NK-92 (cell line): ENCODE results near the gene CTNNA1.
"Not testable (repeated sequence)": the region's sequence is repeated elsewhere in the genome, so short reads cannot be mapped to it uniquely, and the experiment has no call there.

ENCODE experiments used
- DNase-seq: peaks from one replicate; lab custom pipeline; 2025; ENCODE audit not compliant: unreplicated experiment; lab: John Stamatoyannopoulos, UW

Gene CTNNA1

GRCh38 chr5:138884554-138884953 lies 131.3 kb downstream of the CTNNA1 start:
- DNase-seq = no peak

DNA sequence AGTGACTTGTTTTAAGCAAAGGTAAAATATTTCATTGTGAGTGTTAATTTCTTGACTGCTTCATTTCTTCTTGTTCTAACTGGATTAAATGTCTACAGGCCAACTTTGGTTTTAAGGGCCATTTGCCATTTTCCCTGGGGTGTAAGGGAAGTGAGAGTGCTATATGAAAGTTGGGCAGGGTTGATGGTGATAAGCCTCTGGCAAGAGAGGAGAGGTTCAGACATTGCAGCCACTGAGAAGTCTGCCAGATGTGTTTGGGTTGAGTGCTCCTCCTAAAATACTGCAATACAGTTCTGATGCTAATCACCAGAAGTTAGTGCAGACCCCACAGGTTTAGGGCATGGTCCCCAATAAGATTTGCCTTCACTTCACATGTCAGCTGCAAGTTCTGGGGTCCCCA lies 136.8 kb downstream of the CTNNA1 start:
- DNase-seq = no peak

DNA sequence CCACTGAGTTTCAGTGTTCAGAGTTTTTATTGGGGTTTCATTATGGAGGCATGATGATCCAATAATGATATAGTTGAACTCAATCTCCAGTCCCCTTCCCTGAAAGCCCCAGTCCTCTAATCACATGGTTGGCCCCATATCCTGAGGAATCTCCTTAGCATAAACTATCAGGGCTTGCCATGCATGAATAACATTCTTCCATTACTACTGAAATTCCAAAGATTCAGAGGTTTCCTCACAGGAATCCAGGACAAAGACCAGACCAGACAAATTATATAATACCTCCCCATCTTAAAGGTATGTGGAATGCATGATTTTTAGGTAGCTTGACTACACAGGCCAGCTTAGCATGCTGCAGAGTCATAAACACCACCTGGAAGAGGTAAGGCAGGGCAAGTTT lies 137.4 kb downstream of the CTNNA1 start:
- DNase-seq = no peak

- no peak for DNase-seq
Measured at GRCh38 chr5:138895918-138896317, 142.7 kb downstream of the CTNNA1 start.

DNA sequence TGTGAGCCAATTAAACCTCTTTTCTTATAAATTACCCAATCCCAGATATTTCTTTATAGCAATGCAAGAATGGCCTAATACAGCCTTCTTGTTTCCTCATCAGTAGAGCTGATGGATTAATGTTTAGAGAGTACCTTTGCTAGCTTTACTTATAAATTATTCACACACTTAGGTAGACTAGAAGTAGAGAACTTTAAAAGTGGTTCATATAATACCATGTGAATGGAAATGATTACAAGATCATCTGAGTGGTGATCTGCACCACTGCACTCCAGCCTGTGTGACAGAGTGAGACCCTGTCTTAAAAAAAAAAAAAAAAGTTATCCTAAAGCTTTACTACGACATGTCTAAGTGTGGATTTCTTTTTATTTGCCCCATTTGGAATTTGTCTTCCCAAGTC lies 145.1 kb downstream of the CTNNA1 start:
- DNase-seq = no peak

DNA sequence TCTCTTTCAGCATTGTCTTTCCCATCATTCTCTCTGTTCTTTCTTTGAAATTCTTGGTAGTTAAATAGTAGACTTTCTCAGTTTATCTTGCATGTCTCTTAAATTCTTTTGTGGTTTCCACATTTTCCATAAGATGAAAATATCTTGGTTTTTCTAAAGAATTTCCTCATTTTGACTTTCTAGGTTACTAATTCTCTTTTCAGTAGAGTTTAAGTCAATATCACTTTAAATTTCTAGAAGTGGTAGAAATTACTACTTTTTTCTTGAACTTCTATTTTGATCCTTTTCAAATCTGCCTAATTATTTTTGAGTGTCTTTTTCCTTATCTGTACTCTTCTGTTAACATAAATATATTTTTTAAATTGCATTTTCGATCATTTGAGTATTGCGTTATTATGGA lies 145.5 kb downstream of the CTNNA1 start:
- DNase-seq = no peak

DNA sequence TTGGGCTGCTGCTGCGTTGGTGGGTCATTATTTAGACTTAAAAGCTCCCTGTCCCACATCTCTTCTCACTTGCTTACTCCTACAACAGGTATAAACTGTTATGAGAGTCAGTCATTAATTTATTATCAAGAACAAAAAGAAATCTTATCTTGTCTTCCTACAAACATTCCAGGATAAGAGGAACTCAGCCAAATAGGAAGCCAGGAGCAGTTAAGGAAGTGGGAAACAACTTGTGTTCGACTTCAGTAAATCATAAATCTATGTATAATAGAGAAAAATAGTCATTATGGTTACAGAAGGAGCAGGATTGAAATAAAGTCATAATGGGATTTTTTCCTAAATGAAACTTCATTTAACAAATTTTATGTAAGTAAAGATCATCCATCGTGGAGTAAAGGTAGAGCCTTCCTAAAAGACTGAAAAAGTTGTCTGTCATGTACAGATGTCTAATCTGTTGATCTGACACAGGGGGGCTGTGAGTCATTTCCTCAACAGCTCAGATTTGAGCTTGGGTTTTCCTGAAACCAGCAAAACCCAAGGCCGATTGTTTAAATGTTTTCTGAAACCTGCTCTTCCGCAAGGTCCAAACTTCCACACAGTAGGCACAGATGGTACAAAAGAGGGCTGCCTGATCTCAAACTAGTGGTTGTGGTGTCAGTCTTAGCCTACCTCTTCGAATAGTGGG lies 147.2 kb downstream of the CTNNA1 start:
- no peak for DNase-seq

DNA sequence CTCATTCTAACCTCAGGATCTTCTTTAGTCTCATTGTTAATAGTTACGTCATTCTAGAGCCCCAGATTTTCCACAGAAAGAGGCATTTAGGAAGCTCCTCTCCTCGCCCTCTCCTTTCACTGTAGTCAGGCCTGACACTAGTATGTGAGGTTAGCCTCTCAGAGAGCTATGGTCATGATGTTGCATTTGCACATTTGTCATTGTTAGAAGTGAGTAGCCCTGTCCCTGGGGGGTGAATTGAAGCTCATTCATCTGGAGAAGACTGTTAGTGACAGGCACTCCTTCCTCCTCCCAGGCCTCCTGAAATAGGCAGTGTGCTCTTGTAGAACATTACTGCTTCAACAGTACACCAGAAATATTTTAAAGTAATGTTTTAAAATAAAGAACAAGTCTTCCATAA lies 148.5 kb downstream of the CTNNA1 start:
- DNase-seq = no peak

GRCh38 chr5:138903130-138903775 lies 150.0 kb downstream of the CTNNA1 start:
- DNase-seq = no peak

DNA sequence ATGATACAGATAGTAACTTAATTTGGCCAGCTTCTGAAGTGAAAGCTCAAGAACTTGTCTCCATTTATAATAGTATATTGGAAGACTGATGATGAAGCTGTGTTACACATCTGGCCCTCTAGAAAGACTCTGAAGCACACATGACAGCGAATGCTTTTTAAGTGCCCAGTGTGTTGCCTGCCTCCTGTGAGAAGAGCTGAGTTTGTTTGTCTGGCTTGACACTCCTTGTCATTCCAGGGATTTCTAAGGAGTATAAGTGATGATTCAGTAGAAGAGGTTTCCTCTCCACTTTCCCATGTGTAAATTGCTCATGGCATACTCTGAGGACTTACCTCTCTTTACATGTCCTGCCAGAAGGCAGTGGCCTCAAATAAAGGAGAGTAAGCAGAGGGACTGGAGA lies 152.3 kb downstream of the CTNNA1 start:
- DNase-seq = no peak

GRCh38 chr5:138909734-138910133 lies 156.5 kb downstream of the CTNNA1 start:
- DNase-seq = no peak

- no peak for DNase-seq
Measured at GRCh38 chr5:138910546-138911185, 157.4 kb downstream of the CTNNA1 start.

DNA sequence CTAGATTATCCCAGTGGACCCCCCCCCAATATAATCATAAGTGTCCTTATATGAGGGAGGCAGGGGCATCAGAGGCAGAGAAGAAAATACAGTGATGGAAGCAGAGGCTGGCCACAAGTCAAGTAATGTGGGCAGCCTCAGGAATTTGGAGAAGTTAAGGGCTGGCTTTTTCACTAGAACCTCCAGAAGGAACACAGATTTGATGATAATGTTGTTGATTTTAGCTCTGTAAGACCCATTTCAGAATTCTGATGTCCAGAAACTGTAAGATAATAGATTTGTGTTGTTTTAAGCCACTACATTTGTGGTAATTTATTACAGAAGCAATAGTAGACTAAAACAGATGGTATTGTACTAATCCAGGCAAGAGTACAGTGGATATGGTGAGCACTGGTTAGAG lies 158.2 kb downstream of the CTNNA1 start:
- no peak for DNase-seq

DNA sequence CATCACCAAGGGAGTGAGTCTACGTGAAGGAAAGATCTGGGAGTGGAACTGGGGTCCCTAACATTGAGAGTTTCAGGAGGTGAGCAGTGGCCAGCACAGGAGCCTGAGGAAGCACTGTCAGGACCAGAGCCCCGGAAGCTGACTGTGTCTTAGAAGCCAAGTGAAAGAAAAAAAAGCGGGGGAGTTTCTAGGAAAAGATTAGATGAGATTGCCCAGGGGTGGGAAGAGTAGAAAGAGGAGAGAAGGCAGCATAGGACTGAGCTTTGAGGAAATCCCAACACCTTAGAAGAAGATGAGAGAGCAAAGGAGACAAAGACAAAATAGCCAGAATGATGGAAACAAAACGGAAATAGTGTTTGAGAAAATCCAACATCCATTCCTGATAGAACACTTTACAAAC lies 158.9 kb downstream of the CTNNA1 start:
- no peak for DNase-seq

GRCh38 chr5:138913773-138914172 lies 160.5 kb downstream of the CTNNA1 start:
- DNase-seq = no peak

GRCh38 chr5:138914338-138914737 lies 161.1 kb downstream of the CTNNA1 start:
- DNase-seq = no peak

- no peak for DNase-seq
Measured at GRCh38 chr5:138918686-138919085, 165.5 kb downstream of the CTNNA1 start.

GRCh38 chr5:138920181-138920580 lies 167.0 kb downstream of the CTNNA1 start:
- no peak for DNase-seq

GRCh38 chr5:138921362-138921761 lies 168.1 kb downstream of the CTNNA1 start:
- not testable (repeated sequence) for DNase-seq

- DNase-seq = no peak
Measured at GRCh38 chr5:138922494-138922893, 169.3 kb downstream of the CTNNA1 start.

DNA sequence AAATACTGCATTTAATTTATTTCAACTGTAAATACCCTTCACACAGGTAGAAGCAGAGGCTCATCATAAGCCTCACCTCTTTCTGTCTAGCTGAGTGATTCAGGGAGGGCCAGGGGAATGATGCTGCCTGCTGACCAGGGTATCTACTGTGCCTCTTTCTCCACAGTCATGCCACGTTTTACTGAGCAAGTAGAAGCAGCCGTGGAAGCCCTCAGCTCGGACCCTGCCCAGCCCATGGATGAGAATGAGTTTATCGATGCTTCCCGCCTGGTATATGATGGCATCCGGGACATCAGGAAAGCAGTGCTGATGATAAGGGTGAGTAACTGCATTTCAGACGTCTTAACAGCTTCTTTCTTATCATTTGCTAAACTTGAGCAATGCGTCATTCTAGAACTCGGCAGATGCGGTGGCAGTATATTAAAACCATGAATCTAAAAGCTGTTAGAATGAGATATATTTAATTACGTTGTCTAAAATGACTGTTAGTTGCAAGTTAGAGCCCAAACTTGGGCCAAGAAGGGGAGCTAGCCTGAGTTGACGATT lies 171.9 kb downstream of the CTNNA1 start:
- DNase-seq = no peak

DNA sequence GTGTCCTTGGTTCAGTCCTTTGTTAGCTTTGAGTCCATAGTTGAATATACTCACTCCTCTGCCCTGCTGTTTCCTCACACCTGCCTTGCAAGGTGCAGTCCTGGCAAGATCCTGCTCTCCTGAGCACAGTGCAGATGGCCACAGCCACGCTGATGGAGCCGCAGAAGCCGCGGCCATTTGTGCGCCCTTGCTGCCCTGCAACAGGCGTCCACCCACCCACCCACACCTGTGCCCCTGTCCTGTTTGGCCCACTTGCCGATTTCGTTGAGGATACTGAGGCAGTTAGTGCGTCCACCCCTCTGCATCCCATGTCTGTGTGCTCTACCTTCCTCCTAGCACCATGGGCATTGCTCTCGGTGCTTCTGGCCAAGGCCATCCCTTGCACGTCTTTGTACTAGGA lies 173.0 kb downstream of the CTNNA1 start:
- DNase-seq = no peak
